ENCODE results near the gene MFSD11.
"Not testable (repeated sequence)": the region's sequence is repeated elsewhere in the genome, so short reads cannot be mapped to it uniquely, and the experiment has no call there.

The MFSD11 gene

DNA sequence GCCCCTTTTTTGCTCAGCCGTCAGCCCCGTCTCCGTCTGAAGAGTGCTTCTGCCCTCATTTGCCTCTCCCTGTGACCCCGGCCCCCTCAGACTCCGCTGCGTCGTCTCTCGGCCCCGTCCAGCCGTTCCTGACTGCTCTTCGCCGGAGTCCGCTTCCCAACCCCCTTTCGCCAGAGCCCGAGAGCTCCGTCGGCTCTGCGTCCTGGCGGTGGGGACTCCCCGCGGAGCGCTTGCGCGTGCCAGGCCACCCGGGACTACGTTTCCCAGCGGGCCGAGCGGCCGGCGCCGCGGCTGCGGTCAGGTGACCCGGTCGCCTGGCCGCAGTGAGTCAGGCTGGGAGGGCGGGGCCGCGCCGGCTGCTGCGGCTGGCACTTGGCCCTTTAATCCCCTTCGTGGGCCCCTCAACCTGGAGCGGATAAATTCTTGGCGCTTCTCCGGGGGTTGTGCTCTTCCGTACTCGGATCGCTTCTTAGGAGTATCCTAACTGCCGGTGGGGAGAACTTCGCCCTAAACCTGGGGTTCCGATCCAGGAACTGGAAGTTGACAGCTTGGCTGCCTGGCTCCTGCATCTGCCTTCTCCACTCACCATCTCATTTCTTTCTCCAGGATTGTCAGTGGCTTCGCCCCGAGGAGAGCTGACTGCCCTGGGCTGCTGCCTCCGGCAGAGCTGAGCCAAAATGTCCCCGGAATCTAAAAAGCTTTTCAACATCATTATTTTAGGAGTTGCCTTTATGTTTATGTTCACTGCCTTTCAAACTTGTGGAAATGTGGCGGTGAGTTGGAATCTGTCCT is at the start of gene MFSD11:
Gene MFSD11 (plus strand): TSS at position 444 of the 792 bp plus-strand sequence. CDS start 234 bp downstream, at position 678.
- peak; percentile 83 to 99 for DNase-seq

DNA sequence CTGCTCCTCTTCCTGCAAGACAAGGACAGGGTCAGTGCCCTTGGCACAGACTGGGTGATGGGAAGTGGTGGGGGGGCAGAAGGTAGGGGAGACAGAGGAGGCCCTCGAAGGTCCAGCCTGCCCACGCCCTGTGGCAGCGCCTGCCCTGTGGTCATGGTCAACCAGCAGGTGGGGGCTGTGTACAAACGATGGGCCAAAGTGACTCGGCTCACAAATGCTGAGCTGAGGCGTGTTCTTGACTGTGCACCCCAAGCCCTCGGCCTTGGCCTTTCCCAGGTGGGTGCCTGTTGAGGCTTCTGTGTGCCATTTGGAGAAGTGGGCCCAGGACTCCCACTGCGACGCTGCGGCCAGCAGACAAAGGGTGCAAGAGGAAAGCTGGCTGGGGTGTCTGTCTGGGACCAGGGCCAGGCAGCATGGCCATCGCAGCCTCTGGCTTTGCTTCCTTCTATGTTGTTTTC is 49.7 kb upstream of the MFSD11 start:
- no peak for DNase-seq

- no peak for DNase-seq
Measured at GRCh38 chr17:76689859-76690258, 48.1 kb upstream of the MFSD11 start.

DNA sequence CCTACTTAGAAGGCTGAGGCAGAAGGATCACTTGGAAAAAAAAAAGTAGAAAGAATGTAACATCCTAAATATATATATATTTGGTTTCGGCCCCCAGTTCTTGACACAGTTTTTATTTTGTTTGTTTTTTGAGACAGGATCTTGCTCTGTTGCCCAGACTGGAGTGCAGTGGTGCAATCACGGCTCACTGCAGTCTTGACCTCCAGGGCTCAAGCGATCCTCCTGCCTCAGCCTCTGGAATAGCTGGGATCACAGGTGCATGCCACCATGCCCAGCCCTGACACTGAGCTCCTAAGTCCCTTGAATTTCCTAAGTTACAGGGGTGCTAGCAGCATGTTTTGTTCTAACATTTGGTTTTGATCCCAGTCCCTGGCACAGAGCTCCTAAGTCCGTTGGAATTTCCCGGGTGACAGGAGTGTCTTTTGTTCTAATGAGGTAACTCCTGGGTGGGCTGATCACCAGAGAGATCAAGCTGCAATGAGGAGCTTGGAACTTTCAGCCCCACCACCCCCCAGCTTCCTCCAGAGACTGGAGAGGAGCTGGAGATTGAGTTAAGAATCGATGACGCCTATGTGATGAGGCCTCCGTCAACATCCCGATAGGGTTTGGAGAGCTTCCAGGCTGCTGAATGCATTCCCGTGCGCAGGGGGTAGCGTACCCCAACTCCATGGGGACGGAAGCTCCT is 47.2 kb upstream of the MFSD11 start:
- no peak for DNase-seq

DNA sequence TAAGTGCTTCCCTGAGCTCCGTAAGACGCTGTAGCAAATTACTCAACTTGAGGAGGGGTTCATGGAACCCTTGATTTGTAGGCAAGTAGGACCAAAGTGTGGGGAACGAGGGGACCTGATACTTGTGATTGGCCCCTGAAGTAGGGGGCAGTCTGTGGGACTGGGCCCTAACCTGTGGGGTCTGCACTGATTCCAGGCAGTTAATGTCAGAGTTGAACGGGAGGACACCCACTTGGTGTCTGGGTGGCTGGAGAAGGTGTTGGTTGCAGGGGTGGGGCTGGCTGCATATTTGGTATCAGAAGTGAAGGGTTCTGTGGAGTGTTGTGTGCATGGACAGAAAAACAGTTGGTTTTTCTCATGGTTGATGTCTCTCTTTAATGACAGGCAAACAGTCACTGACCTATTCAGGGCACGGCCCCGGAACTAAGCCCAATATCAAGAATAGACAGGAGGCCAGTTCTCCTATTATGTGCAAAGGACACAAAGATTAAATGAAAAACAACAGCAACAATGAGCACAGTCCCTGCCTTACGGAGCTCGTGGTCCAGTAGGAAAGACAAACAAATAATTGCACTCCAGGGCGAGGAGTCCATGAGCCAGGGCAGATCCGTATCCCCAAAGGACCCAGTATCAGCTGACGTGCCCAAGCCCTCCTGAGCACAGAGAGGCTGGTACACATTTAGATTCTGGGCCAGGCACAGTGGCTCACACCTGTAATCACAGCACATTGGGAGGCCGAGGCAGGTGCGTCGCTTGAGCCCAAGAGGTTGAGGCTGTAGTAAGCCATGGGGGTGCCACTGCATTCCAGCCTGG is 46.3 kb upstream of the MFSD11 start:
- no peak for DNase-seq

- no peak for DNase-seq
Measured at GRCh38 chr17:76695059-76695831, 42.7 kb upstream of the MFSD11 start.

DNA sequence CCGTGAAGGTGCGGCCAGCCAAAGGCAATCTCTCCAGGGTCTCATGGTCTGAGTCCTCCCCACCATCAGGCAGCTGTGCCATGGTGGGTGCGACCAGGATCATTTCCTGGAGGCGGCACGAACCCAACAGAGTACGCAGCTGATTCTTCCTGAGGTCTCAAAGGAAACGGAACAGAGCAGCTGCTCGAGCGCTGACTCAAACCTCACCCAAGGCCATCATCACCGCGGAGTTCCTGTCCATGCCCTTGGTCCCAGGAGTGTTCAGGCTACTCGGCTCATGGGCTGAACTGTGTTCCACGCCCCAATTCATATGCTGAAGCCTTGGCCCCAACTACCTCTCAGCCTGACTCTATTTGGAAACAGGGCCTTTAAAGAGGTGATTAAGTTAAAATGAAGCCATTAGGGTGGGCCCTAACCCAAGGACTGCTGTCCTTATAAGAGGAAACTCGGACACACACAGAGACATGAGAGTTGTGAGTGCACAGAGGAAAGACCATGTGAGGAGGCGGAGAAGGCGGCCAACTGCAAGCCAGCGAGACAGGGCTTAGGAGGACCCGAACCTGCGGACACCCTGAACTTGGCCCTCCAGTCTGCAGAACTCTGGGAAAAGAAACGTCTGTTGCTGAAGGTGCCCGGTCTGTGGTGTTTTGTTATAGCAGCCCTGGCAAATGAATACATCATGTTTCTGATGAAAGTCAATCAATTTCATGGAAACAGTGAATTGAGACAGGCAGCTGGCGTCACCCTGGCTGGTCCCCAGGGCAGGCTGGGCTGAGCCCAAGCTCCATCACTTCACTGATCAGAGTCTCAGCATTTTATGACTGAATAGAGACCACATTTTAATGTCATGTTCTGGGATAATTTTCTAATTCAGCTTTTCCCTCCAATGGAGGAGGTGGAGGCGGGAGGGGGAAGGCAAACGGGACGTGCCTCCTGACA is 40.9 kb upstream of the MFSD11 start:
- no peak for DNase-seq

DNA sequence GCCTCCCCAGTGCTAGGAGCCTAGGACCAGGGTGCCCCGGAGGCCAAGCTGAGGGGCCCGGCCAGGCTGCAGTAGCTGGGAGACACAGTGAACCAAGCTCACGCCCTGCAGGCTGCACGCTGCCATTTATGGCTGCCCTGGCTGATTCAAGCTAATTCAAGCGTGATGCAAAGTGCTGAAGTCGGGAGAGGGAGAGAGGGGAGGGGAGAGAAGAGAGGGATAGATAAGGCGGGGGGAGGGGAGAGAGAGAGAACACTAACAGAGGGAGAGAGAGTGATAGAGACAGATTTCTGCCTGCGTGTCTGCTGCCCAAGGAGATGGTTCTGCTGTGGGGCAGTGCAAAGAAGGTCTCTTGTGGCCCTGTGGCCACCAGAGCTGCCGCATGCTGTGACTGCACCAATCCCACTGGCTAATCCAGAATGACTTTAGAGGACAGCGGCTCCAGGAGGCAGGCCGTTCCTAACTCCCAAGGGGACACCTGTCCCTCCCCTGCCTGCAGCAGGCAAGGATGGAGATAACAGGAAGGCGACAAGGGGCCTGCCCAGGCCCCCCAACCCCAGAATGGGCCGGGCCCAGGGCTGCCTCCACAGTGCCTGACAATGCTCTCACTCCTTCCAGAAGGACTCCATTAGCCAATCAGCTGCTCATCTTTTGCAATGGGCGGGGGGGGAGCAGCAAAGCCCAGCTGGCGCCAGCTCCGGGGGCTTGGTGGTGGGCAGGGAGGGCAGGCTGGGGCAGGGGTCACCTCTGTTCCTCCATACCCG is 40.0 kb upstream of the MFSD11 start:
- DNase-seq = no peak

DNA sequence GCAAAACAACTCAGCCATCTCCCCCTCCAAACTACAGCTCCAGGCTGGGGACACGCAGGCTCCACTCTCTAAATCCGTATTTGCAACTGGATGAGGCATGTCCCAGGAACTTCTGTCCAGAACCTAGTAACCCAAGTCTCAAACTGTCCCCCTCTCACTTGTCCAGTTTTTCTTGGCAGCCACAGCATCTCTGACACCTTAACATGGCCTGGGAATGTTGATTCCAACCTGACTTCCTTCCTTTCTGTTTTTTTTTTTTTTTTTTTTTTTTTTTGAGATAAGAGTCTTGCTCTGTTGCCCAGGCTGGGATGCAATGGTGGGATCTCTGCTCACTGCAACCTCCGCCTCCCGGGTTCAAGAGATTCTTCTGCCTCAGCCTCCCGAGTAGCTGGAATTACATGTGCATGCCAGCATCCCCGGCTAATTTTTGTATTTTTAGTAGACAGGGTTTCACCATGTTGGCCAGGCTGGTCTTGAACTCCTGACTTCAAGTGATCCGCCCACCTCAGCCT is 39.4 kb upstream of the MFSD11 start:
- DNase-seq = not testable (repeated sequence)

DNA sequence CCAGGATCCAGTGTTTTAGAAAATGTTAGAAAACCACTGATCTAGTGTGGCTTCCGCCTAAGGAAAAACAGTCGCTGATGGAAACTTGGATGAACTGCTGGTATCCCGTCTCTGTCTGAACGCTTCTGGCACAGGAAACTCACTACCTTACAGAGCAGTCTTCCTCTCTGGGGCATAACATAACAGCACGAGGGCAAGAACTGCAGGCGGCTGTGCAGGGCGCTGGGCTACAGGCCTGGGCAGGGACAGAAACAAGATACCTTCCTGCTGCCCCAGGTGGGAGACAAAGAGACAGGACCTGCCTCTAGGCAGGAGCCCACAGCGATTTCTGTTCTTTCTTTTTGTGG is 37.7 kb upstream of the MFSD11 start:
- no peak for DNase-seq

DNA sequence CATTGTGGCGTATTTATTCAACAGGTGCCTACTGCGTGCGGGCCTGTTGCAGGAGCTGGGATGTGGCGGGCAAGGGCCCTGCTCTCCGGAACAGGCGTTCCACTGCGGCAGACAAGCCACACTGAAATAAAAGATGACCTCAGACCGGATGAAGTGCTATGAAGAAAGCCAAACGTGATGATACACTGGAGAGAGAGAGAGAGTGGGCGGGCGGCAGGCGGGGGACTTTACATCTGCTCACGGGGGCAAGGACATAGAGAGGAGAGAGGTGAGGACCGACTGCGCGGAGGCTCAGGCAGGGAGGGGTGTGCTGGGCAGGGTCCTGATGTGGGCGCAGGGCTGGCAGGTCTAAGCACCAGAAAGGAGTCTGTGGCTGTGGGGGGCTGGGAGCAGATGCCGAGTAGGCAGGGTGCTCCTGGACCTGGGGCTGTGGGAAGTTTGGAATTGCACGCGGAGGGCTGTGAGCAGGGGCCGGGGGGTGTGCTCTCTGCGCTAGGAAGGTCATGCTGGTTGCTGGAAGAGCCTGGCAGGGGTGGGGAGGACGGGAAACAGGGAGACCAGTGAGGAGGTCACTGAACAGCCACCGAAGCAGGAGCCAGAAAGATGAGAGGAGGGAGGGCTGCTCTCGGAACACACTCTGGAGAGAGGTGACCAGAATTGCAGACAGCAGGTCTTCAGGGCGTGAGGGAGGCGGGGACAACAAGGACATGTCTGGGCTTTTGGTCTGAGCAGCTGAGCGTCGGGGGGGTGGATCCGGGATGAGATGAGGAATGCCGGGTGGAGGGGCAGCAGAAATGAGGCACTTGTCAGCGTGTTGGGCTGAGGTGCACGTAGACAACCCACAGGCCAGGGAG is 37.1 kb upstream of the MFSD11 start:
- no peak for DNase-seq

- no peak for DNase-seq
Measured at GRCh38 chr17:76701471-76701967, 36.4 kb upstream of the MFSD11 start.

DNA sequence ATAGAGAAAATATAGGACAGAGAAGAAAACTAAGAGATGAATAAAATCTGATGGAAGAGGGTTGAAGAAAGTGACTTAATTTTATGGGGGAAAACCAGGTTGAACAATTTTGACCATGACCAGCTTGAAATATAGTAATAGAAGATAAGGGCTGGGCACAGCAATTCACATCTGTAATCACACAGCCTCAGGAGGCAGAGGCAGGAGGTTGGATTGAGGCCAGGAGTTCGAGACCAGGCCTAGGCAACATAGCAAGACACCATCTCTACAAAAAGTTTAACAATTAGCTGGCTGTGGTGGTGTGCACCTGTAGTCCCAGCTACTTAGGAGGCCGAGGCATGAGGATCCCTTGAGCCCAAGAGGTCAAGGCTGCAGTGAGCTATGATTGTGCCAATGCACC is 35.8 kb upstream of the MFSD11 start:
- DNase-seq = no peak

DNA sequence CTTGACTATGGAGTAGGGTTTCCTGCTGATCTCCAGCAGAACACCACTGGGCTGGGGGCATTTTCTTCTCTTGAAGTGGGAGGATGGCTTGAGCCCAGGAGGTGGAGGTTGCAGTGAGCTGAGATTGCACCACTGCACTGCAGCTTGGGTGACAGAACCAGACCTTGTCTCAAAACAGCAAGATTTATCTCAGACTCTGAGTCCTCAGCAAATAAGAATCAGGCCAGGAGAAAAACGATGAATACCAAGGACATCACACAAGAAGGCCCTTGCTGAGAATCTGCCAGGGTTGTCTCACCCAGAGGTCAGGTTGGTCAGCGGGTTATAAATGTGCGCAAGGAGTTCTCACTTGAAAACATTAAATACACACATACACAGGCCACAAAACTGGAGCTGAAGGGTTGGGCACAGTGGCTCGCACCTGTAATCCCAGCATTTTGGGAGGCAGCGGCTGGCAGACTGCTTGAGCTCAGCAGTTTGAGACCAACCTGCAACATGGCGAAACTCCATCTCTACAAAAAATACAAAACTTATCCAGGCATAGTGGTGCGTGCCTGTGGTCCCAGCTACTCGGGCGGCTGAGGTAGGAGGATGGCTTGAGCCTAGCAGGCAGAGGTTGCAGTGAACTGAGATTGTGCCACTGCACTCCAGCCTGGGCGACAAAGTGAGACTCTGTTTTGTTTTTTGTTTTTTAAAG is 34.8 kb upstream of the MFSD11 start:
- no peak for DNase-seq

GRCh38 chr17:76704805-76705204 is 33.1 kb upstream of the MFSD11 start:
- DNase-seq = no peak

- no peak for DNase-seq
Measured at GRCh38 chr17:76706817-76707216, 31.1 kb upstream of the MFSD11 start.

GRCh38 chr17:76707985-76708807 is 29.7 kb upstream of the MFSD11 start:
- DNase-seq = no peak

All from bone marrow (tissue), 2 donors.